Glutamatergic neuron (in vitro differentiated cells): ENCODE measurements around the gene LYRM4. TPM values are rescaled to one million over a fixed set of nuclear protein-coding genes. Genes with fewer than 3 reads are reported as not detected.

Source experiments
- DNase-seq: peaks from one replicate; pipeline ENCODE4 v3.0.0; 2022
- H3K27ac Mint-ChIP-seq: one replicate; pipeline ENCODE4 v1.8.0; 2020; ENCODE audit warnings: mild to moderate bottlenecking, mixed read lengths, inconsistent platforms; ENCODE audit not compliant: unreplicated experiment
- H3K27me3 Mint-ChIP-seq: one replicate; pipeline ENCODE4 v1.8.0; 2020; ENCODE audit warnings: mild to moderate bottlenecking, moderate library complexity, mixed read lengths, inconsistent platforms; ENCODE audit not compliant: unreplicated experiment
- H3K36me3 Mint-ChIP-seq: one replicate; pipeline ENCODE4 v1.8.0; 2020; ENCODE audit warnings: mild to moderate bottlenecking, mixed read lengths, inconsistent platforms; ENCODE audit not compliant: unreplicated experiment
- H3K4me1 Mint-ChIP-seq: one replicate; pipeline ENCODE4 v1.8.0; 2020; ENCODE audit warnings: mild to moderate bottlenecking, low read depth, mixed read lengths, inconsistent platforms; ENCODE audit not compliant: unreplicated experiment
- H3K4me3 Mint-ChIP-seq: one replicate; pipeline ENCODE4 v1.8.0; 2020; ENCODE audit warnings: mild to moderate bottlenecking, mixed read lengths, inconsistent platforms; ENCODE audit not compliant: unreplicated experiment
- H3K9me3 Mint-ChIP-seq: one replicate; pipeline ENCODE4 v1.8.0; 2020; ENCODE audit warnings: mild to moderate bottlenecking, moderate library complexity, mixed read lengths, inconsistent platforms; ENCODE audit not compliant: unreplicated experiment
- CTCF ChIP-seq: fragments of 200-600 bp; sonication (generic); IDR thresholded peaks from one replicate; pipeline ENCODE4 v1.5.0; 2021; ENCODE audit not compliant: partially characterized antibody, unreplicated experiment
- total RNA-seq: library from RNA; stranded (reverse); fragmentation: NEBNext Ultra II Directional; extraction: Animal tissue kit (Norgen Biotek cat#: 25700); gene quantifications from one replicate; pipeline ENCODE4 v1.2.1, GENCODE V29; 2021; ENCODE audit not compliant: unreplicated experiment

LYRM4 gene
- total RNA-seq, 1 donor from 2014 or later = 29.5 TPM

- peaks cover 1% of the 10 kb centered on the region for H3K27me3 Mint-ChIP-seq
- H3K36me3 Mint-ChIP-seq = no peaks in the 10 kb centered on the region
- no peak for TF ChIP-seq CTCF
- H3K4me3 Mint-ChIP-seq = no peak overlapping the region
- peaks cover 3% of the 10 kb centered on the region for H3K9me3 Mint-ChIP-seq
- DNase-seq = no peak
- peaks cover 41% of the 10 kb centered on the region for H3K4me1 Mint-ChIP-seq
- no peak overlapping the region for H3K27ac Mint-ChIP-seq
These were observed 58.5 kb downstream of the LYRM4 start for GRCh38 chr6:5202206-5202605.

GRCh38 chr6:5201271-5201670 is 59.5 kb downstream of the LYRM4 start:
- Mint-ChIP-seq H3K4me3 (no peak overlapping the region), H3K9me3 (peaks cover 3% of the 10 kb centered on the region), H3K4me1 (peaks cover 39% of the 10 kb centered on the region), H3K27me3 (peaks cover 1% of the 10 kb centered on the region), H3K27ac (no peak overlapping the region), H3K36me3 (no peaks in the 10 kb centered on the region)
- no peak for DNase-seq
- TF ChIP-seq CTCF = no peak

- no peak for TF ChIP-seq CTCF
- peaks cover 26% of the 10 kb centered on the region for H3K4me1 Mint-ChIP-seq
- H3K4me3 Mint-ChIP-seq = no peak overlapping the region
These were observed 61.0 kb downstream of the LYRM4 start for GRCh38 chr6:5199702-5200101.

GRCh38 chr6:5199283-5199682 is 61.5 kb downstream of the LYRM4 start:
- H3K4me1 Mint-ChIP-seq = peaks cover 21% of the 10 kb centered on the region

More at GRCh38 chr6:5199702-5200101, 61.0 kb downstream of the LYRM4 start:
- Mint-ChIP-seq H3K9me3 (peaks cover 3% of the 10 kb centered on the region), H3K27me3 (peaks cover 1% of the 10 kb centered on the region), H3K27ac (no peak overlapping the region), H3K36me3 (no peaks in the 10 kb centered on the region)
- DNase-seq = no peak

GRCh38 chr6:5197084-5197483 is 63.7 kb downstream of the LYRM4 start:
- no peaks in the 10 kb centered on the region for H3K27me3 Mint-ChIP-seq
- no peaks in the 10 kb centered on the region for H3K9me3 Mint-ChIP-seq
- TF ChIP-seq CTCF = no peak
- DNase-seq = no peak
- no peak overlapping the region for H3K27ac Mint-ChIP-seq
- no peaks in the 10 kb centered on the region for H3K36me3 Mint-ChIP-seq
- H3K4me1 Mint-ChIP-seq = peaks cover 7% of the 10 kb centered on the region
- no peak overlapping the region for H3K4me3 Mint-ChIP-seq

More at GRCh38 chr6:5199283-5199682, 61.5 kb downstream of the LYRM4 start:
- no peak for TF ChIP-seq CTCF
- Mint-ChIP-seq H3K9me3 (peaks cover 3% of the 10 kb centered on the region), H3K36me3 (no peaks in the 10 kb centered on the region), H3K4me3 (no peak overlapping the region), H3K27ac (no peak overlapping the region), H3K27me3 (peaks cover 1% of the 10 kb centered on the region)
- DNase-seq = no peak
